ENCODE results near the gene HIBADH. TPM values are rescaled to one million over a fixed set of nuclear protein-coding genes. Genes with fewer than 3 reads are reported as not detected.
A peak's percentile ranks its signal among the peaks of the same experiment; 100 is the strongest.
"Not testable (repeated sequence)": the region's sequence is repeated elsewhere in the genome, so short reads cannot be mapped to it uniquely, and the experiment has no call there.

HIBADH gene
- total RNA-seq, 1 donor from 2014 or later, result 33.7 TPM

DNA sequence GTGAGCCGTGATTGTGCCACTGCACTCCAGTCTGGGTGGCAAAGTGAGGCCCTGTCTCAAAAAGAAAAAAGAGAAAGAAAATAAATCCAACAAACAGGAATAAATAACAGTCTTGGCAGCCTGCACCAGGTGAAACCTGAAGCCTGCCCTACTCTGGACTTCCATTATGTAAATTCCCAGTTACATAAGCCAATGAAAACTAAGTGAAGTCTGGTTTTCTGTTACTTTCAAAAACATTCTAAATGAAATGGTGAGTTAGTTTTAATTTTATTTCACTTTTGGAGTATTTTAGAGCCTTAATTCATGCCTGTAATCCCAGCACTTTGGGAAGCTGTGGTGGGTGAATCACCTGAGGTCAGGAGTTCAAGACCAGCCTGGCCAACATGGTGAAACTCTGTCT is 22.5 kb upstream of the HIBADH start:
- intact Hi-C loops (cut with DNase I), result no loop called here
- DNase-seq (ENCODE audit: low spot score), result no peak
- ATAC-seq, result no peak

DNA sequence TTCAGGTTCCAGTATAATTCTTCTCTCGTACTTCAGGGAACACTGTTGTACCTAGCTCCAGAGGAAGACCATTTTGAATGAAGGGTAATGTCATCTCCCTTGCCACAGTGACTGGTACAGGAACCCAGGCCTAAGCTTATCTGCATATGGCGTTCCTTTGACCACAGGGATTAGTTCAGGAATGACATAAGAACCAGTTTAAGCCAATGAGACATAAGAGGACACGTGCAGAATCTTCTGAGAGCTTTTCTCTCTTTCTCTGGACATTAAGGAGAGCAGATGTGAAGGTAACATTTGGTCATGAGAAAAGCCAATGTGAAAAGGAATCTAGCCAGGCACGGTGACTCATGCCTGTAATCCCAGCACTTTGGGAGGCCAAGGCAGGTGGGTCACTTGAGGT is 21.8 kb upstream of the HIBADH start:
- ATAC-seq (no peak), DNase-seq (ENCODE audit: low spot score) (no peak)
- intact Hi-C loops (cut with DNase I), result no loop called here

DNA sequence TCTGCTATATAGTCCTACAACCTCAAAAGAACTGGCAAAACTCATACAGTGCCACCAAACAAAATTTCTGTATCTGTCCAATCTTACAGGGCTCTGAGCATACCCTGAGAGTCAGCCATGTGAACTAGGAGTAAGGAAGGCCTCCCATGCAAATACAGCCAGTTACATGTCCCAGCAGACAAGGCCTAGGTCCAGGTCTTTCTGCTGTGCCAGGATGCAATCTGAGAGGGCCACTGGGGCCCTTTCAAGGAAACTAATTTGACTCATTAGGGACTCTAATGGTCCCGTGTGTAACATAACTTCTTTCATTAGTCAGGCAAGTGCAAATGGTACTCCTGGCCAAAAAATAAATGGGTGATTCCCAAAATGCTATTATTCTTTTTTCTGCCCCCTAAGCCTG is 17.9 kb upstream of the HIBADH start:
- DNase-seq (ENCODE audit: low spot score), result no peak
- intact Hi-C loops (cut with DNase I), result no loop called here
- no peak for ATAC-seq

DNA sequence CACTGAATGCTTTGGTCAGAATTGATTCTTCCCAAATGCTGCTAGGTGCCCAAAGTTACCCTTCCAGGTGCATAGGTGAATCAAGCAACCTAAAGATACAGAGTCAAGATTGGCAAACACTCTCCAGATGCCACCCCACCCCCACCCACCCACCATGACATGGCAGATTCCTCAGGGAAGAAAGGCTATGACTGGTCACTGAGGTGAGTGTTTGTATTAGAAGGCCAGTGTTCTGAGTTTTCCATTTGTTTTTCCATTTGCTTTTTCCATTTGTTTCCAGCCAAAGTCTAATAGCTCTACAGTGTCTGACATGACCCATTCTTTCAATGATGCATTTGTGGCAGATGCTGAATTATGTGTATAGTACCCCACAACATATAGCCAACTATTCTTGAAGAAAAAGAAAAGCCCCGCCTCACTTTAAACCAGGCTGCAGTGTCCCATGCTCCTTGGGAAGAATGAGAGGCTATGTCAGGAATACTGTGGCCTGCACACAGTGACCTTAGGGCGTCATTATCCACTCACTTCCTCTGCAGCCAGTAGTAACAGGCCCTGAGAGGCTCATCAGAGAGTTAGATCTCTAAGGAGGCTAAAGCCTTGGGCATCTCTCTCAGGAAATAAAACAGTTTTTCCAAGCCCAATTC is 16.1 kb upstream of the HIBADH start:
- no peak for DNase-seq (ENCODE audit: low spot score)
- intact Hi-C loops (cut with DNase I), result no loop called here
- no peak for ATAC-seq

DNA sequence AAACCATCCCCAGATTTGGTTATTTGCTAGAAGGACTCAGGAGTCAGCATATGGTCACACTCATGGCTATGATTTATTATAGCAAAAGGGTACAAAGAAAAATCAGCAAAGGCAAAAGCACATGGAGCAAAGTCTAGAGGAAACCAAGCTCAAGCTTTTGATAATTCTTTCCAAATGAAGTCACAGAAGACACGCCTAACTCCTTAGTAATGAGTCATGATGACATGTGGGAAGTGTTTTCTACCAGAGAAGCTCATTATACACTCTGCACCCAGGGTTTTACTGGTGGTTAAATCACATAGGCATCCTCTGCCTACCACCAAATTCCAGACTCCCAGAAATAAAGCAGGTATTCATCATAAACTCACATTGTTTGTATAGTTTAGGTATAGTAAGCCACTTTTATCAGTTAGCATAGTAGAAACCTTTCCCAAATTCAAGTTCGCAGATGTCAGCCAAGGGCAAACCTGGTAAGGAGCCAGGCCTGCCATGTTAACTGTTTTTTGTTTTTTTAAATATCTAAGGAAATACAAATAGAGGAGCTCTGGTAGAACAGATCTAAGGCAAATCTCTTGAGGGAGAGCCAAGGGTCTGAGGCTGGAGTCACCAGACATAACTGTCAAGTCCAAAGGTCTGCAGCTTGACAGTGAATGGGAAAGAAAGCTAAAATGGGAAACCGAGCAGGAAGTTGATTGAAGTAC is 15.4 kb upstream of the HIBADH start:
- intact Hi-C loops (cut with DNase I), result no loop called here
- no peak for DNase-seq (ENCODE audit: low spot score)
- ATAC-seq, result peak; percentile 86

DNA sequence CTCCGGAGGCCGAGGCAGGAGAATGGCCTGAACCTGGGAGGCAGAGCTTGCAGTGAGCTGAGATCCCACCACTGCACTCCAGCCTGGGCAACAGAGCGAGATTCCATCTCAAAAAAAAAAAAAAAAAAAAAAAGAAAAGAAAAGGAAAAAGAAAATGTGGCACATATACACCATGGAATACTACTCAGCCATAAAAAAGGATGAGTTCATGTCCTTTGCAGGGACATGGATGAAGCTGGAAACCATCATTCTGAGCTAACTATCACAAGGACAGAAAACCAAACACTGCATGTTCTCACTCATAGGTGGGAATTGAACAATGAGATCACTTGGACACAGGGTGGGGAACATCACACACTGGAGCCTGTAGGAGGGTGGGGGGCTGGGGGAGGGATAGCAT is 11.4 kb upstream of the HIBADH start:
- ATAC-seq; intact Hi-C loops (cut with DNase I): not testable (repeated sequence)

DNA sequence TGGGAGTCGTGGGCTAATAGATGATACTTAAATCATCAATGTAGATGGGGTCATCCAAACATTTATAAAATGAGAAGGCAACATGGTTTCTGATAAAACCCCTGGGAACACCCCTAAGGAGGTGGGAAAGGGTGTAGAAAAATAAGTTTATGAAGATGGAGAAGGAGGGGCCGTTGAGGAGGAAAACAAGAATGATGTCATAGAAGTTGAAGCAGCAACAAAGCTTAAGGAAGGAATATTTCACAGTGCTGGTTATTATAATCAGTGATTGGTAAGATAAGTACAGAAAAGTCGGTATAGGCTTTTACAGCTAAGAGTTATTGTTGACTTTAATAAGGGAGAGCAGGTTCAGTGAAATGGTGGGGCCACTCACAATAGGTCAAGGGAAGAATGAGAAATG is 9.0 kb upstream of the HIBADH start:
- no peak for DNase-seq (ENCODE audit: low spot score)
- intact Hi-C loops (cut with DNase I), result no loop called here
- ATAC-seq, result no peak

More for the DNA sequence above, 11.4 kb upstream of the HIBADH start:
- DNase-seq (ENCODE audit: low spot score), result not testable (repeated sequence)

DNA sequence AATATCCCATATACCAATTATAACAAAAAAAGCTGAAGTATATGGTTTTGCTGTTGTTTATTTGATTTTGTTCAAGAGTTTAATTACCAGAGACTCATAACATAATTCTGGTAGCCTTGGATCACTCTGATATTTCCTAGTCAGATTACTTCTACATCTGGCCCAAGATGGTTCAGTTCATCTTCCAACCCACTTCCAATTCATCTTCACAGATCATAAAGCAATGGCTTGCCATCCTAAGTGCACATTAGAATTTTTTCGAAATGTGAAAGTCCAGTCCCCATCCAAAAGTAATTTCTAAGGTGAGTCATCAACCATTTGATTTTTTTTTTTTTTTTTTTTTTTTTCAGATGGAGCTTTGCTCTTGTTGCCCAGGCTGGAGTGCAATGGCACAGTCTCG is 8.0 kb upstream of the HIBADH start:
- DNase-seq (ENCODE audit: low spot score) (no peak), ATAC-seq (no peak)
- intact Hi-C loops (cut with DNase I), result no loop called here

DNA sequence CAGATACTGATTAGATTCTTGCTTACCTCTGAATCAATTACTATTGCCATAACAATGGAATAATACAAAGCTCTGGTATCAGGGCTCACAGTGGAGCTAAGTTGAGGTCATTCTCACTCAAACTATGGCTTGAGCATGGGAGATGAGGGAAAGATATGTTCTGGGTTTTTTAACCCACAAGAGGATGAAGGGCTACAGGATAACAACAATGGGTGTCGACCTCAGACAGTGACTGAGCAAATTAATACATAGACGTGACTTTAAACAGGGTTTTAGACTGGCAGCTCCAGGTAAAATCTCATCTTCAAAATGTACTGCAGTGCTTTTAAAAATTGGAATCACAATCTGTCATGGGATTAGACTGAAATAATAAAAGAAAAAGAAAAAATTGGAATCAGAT is 7.5 kb upstream of the HIBADH start:
- ATAC-seq (no peak), DNase-seq (ENCODE audit: low spot score) (no peak)
- intact Hi-C loops (cut with DNase I), result no loop called here

DNA sequence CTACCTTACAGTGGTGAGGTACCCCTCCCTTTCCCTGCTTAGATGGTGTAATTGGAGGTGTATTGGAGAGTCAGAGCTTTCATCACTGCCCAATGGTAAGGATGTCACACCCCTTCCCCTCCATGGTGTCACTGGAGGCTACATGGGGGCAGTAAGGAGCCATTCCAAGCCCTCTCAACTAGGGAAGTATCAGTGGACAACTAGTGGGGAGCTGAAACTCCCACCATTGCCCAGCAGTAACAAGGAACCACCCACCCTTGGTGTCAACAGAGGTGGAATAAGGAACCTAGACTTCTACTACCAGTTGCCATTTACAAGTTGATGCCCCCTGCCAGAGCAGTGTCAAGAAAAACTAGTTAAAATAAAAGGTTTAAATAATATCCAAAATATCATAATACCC is 2.8 kb upstream of the HIBADH start:
- intact Hi-C loops (cut with DNase I), result no loop called here
- DNase-seq (ENCODE audit: low spot score), result no peak
- no peak for ATAC-seq

DNA sequence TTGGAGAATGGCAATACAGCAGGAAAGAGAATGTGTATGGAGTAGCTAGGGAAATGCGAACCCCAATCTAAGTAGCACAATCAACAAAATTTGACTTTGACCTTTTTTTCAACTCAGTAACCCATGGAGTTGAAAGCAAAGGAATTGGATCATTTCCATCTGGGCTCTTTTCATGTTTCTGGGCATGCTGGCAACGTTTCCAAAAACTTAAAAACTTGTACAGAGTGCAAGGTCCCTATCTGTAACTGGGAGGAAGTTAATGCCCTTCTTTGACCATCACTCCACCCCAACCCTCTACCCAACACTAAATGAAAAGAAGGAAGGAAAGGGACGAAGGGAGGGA is 1.3 kb upstream of the HIBADH start:
- no peak for ATAC-seq
- DNase-seq (ENCODE audit: low spot score), result no peak
- intact Hi-C loops (cut with DNase I), result no loop called here

DNA sequence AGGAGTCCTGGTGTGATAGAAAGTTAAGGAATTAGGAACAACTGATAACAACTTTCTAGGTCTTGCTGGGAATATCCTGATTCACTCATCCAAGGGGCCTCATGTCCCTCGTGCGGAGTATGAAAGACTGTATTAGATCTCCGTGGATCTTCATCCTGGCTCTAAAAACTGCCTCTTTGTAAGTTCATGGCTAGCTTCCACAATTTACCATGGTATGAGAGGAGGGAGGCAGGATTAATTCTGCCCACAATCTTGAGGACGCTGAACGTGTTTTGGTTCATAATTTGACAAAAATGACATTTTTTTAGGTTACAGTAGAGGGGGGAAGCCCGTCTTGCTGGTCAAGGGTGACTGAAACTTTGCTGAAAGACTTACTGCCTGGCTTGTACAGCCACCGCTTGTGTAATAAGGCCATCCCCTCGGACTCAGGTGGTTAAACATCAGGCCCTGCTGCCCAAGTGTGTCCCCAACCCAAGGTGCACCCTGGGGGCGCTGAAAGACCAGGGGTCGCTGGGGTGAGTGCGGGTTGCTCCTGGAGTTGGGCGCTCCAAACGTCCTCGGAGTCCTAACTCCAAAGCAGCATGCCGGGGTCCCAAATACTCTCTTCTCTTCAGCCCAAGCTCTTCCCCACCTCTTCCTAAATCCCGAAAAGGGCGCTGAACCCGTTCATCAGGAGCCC is 733 bp downstream of the HIBADH start:
- intact Hi-C loops (cut with DNase I), result no loop called here
- peak; percentile 13 for ATAC-seq

DNA sequence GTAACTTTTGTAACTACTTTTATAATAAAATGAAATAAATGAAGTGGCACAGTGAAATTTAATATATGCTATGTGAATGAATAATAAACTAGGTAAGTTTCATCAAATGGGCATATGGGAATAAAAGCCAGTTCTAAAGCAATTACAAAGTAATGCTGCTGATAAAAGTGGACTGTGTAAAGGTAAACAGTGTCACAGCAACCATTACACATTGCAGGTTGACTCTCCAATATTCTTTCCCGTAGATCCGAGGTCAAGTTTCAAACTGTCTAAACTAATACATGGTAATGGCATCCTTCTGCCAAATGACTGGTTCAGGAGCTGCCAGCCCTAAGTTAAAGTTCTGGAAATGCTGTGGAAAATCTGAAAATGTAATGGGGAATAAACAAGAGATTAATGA is 6.0 kb downstream of the HIBADH start:
- intact Hi-C loops (cut with DNase I), result no loop called here
- ATAC-seq (no peak), DNase-seq (ENCODE audit: low spot score) (no peak)

More for the DNA sequence above, 733 bp downstream of the HIBADH start:
- no peak for DNase-seq (ENCODE audit: low spot score)

DNA sequence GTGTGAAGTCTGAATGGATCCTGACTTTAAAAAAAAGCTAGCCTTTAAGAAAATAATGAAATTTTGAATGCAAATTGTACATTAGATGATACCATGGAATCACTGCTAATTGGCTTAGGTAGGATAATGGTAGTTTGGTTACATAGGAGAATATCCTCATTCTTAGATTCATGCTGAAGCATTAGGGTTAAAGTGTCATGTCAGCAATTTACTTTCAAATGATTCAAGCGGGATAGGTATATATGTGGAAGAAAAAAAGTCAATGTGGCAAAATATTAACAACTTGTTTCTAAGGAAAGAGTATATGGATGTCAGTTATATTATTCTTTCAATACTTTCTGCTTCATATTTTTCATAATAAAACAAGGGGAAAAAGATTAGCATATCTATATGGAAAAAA is 7.5 kb downstream of the HIBADH start:
- intact Hi-C loops (cut with DNase I), result no loop called here
- no peak for ATAC-seq
- DNase-seq (ENCODE audit: low spot score), result no peak

DNA sequence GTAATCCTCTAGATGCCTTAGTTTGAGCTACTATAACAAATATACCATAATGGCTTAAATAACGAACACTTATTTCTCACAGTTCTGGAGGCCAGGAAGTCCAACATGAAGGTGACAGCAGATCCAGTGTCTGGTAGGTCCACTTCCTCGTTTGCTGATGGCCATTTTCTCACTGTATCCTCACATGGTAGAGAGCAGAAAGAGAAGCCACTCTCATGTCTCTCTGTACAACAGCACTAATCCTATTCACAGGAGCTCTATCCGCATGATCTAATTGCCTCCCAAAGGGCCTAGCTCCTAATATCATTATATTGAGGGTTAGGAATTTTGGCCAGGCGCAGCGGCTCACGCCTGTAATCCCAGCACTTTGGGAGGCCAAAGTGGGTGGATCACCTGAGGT is 10.2 kb downstream of the HIBADH start:
- ATAC-seq, result no peak
- intact Hi-C loops (cut with DNase I), result no loop called here
- DNase-seq (ENCODE audit: low spot score), result no peak

DNA sequence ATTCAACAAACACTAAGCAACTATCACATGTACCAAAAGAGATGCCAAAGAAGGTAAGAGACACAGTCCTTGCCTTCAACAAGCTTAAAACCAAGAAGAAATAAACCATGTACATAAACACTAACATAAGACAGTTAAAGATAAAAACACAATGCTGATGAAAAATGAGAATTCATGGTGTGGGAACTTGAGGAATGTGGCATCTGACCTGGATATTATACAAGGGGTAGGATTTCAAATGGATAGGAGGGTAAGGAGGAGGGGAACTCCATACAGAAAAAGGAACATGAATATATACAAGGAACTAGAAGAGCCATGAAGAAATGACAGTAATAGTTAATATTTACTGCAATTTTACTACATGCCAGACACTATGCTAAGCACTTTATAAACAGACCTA is 11.0 kb downstream of the HIBADH start:
- intact Hi-C loops (cut with DNase I), result no loop called here
- ATAC-seq (no peak), DNase-seq (ENCODE audit: low spot score) (no peak)

DNA sequence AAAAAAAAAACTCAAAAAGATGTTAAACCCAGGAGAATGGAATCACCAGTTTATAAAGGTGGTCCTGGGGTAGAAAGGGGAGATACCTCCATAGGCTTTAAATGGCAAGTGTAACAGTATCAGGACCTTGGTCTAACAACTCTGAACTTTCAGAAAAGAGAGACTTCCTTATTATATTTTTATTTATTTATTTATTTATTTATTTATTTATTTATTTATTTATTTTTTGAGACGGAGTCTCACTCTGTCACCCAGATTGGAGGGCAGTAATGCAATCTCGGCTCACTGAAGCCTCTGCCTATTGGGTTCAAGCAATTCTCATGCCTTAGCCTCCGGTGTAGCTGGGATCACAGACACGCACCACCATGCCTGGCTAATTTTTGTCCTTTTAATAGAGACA is 12.4 kb downstream of the HIBADH start:
- no peak for DNase-seq (ENCODE audit: low spot score)
- intact Hi-C loops (cut with DNase I), result no loop called here
- ATAC-seq, result no peak

DNA sequence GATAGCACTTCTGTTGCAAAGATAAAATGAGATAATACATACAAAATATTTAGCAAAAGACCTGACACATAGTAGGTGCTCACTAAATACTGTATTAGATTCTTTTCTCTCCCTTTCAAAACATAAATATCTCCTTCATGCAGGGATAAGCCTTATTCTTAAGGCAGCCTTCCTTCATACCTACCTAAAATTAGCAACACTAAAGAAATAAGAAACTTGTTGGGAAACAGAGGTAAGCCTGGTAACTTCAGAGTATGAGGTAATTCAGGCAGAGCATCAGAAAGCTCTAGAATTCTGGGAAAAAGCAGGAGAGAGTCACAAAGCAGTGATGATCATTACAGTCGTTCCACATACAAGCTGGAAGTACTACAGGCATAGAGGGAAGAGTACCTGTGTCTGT is 15.2 kb downstream of the HIBADH start:
- intact Hi-C loops (cut with DNase I), result no loop called here
- ATAC-seq (no peak), DNase-seq (ENCODE audit: low spot score) (no peak)

DNA sequence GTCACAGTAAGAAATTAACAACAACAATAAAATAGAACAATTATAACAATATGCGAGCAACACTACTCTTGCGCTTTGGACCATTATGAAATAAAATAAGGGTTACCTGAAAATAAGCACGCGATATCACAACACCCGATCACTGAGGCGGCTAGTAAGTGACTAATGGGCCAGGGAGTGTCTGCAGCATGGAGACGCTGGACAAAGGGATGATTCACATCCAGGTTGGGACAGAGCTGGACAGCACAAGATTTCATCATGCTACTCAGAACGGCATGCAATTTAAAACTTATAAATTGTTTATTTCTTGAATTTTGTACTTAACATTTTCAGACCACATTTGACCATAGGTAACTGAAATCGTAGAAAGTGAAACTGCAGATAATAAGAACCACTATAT is 15.6 kb downstream of the HIBADH start:
- ATAC-seq, result no peak
- no peak for DNase-seq (ENCODE audit: low spot score)
- intact Hi-C loops (cut with DNase I), result no loop called here

DNA sequence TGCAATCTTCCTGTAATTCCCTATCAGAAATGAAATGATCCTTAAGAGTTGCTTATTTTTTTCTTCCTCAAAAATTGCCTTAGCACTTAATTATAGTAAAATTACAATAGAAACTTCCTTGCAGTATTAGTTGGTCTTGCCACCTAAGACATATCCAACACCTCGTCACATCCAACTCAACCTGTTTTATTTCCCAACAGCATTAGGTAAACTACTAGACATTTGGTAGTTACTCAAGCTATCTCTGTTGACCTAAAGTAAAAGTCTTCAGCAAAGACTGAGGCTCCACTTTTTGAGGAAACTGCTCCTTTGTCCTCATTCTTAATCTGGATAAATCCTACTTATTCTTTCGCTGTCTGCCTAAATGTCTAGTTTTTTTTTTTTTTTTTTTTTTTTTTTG is 20.4 kb downstream of the HIBADH start:
- ATAC-seq (no peak), DNase-seq (ENCODE audit: low spot score) (no peak)
- intact Hi-C loops (cut with DNase I), result no loop called here
